Mucosa of rectum (tissue), 2 donors: ENCODE results near the gene DCXR.

Experiments used
- H3K27ac ChIP-seq, 2 donors: one replicate each; pipeline ENCODE4 v1.7.0; 2013; ENCODE audit warnings: inconsistent platforms in 2 of 2, low read depth in 2 of 2, low read length in 2 of 2
- H3K27me3 ChIP-seq, 2 donors: one replicate each; pipeline ENCODE4 v1.7.0; 2013; ENCODE audit warnings: low read length in 2 of 2; ENCODE audit not compliant: control insufficient read depth in 2 of 2, insufficient read depth in 2 of 2
- H3K36me3 ChIP-seq, 2 donors: one replicate each; pipeline ENCODE4 v1.7.0; 2013; ENCODE audit warnings: low read length in 2 of 2; ENCODE audit not compliant: control insufficient read depth in 2 of 2, insufficient read depth in 2 of 2
- H3K4me1 ChIP-seq, 2 donors: one replicate each; pipeline ENCODE4 v1.7.0; 2013; ENCODE audit warnings: low read length in 2 of 2, mild to moderate bottlenecking in 1 of 2; ENCODE audit not compliant: control insufficient read depth in 2 of 2, insufficient read depth in 2 of 2
- H3K4me3 ChIP-seq, 2 donors: one replicate each; pipeline ENCODE4 v1.7.0; 2013; ENCODE audit warnings: low read length in 2 of 2
- H3K9ac ChIP-seq, 2 donors: one replicate each; pipeline ENCODE4 v1.7.0; 2013; ENCODE audit warnings: low read length in 2 of 2, low read depth in 1 of 2, mild to moderate bottlenecking in 1 of 2
- H3K9me3 ChIP-seq, 2 donors: one replicate each; pipeline ENCODE4 v1.7.0; 2013; ENCODE audit warnings: low read length in 2 of 2; ENCODE audit not compliant: control insufficient read depth in 2 of 2
- donor health status: healthy.
- donor health status: Normal muscosa, but diverticular disease.

Gene DCXR

GRCh38 chr17:82060614-82061013 is 23.1 kb upstream of the DCXR start:
- no peak overlapping the region for H3K9ac ChIP-seq
- no peaks in the 10 kb centered on the region for H3K27me3 ChIP-seq
- H3K4me1 ChIP-seq = peaks cover 11 to 12% of the 10 kb centered on the region in 2 donors
- no peak overlapping the region for H3K27ac ChIP-seq
- H3K9me3 ChIP-seq = no peaks in the 10 kb centered on the region
- peaks cover 60 to 63% of the 10 kb centered on the region in 2 donors for H3K36me3 ChIP-seq
- no peak overlapping the region for H3K4me3 ChIP-seq

- no peak overlapping the region for H3K4me3 ChIP-seq
- H3K36me3 ChIP-seq = peaks cover 64 to 66% of the 10 kb centered on the region in 2 donors
- no peaks in the 10 kb centered on the region for H3K27me3 ChIP-seq
- no peaks in the 10 kb centered on the region for H3K9me3 ChIP-seq
- peaks cover 10 to 12% of the 10 kb centered on the region in 2 donors for H3K4me1 ChIP-seq
- no peak overlapping the region for H3K9ac ChIP-seq
- H3K27ac ChIP-seq = no peak overlapping the region
Measured at GRCh38 chr17:82060001-82060380, 22.5 kb upstream of the DCXR start.

DNA sequence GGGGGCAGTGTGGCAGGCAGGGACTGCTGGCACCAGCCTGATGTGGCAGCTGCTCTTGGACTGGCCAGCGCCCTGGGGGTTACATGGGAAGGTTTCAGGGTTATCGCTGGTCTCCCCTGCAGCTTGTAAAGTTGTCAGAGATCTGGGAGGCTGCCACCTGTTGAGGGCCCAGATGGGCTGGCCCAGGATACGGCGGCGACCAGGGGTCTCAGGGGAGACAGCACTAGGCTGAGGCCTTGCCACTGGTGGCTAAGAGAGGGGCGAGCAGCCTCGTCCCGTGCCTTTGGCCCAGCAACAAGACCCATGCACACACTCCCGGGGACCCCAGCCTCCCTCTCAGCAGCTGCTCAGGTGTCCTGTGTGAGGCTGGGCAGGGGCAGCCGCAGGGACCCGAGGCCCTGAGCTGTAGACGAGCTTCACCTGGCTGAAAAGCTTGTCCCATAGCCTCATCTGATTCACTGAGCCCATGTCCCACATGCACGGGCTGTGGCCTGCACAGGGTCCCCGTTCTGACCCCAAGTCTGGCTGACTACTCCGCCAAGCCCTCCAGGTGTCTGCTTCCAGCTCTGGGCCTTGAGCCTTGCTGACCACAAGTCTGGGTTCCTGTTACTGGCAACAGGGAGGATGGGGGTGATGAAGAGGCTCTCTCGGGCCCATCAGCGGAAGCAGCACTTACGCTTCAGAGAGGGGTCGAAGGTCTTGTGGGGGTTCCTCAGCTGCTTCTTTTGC is 21.9 kb upstream of the DCXR start:
- Histone ChIP-seq H3K4me3 (no peak overlapping the region), H3K36me3 (peaks cover 69 to 71% of the 10 kb centered on the region in 2 donors), H3K9ac (no peak overlapping the region), H3K27ac (no peak overlapping the region), H3K27me3 (no peaks in the 10 kb centered on the region), H3K4me1 (peaks cover 4 to 6% of the 10 kb centered on the region in 2 donors), H3K9me3 (no peaks in the 10 kb centered on the region)

GRCh38 chr17:82058855-82059249 is 21.4 kb upstream of the DCXR start:
- Histone ChIP-seq H3K27ac (no peak overlapping the region), H3K9ac (no peak overlapping the region), H3K9me3 (no peaks in the 10 kb centered on the region), H3K27me3 (no peaks in the 10 kb centered on the region), H3K4me1 (peaks cover 0 to under 1% of the 10 kb centered on the region in 2 donors), H3K4me3 (no peak overlapping the region), H3K36me3 (peaks cover 74 to 75% of the 10 kb centered on the region in 2 donors)

DNA sequence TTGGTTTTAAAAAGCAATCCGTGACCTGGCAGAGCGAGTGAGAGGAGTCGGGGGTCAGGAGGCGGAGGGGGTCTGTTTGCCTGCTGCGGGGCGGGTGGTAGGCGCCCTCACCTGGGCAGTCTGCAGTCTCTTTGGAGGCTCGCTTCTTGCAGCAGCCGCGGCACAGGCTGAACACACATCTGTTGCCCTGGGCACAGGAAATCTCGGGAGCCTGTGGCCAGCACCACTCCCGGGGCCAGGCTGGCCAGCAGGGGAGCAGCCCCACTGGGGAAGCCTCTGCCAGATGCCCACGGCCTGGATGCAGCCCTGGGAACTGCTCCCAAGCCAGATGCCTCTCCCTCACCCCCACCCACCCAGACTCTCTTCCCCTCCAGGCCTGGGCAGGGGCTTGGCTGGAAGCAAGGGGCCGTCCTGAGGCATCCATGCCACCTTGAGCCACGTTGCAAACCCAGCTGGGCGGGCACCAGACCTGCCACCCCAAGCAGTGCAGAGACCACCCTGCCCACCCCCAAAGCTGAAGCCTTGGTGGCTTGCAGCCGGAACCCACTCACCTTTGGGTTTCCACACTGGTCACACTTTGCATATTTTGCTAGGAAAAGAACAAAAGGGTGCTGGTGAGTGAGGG is 20.8 kb upstream of the DCXR start:
- Histone ChIP-seq H3K36me3 (peaks cover 71 to 72% of the 10 kb centered on the region in 2 donors), H3K27me3 (no peaks in the 10 kb centered on the region), H3K4me3 (no peak overlapping the region), H3K4me1 (peaks cover 0 to 2% of the 10 kb centered on the region in 2 donors), H3K9me3 (no peaks in the 10 kb centered on the region), H3K9ac (no peak overlapping the region), H3K27ac (no peak overlapping the region)

DNA sequence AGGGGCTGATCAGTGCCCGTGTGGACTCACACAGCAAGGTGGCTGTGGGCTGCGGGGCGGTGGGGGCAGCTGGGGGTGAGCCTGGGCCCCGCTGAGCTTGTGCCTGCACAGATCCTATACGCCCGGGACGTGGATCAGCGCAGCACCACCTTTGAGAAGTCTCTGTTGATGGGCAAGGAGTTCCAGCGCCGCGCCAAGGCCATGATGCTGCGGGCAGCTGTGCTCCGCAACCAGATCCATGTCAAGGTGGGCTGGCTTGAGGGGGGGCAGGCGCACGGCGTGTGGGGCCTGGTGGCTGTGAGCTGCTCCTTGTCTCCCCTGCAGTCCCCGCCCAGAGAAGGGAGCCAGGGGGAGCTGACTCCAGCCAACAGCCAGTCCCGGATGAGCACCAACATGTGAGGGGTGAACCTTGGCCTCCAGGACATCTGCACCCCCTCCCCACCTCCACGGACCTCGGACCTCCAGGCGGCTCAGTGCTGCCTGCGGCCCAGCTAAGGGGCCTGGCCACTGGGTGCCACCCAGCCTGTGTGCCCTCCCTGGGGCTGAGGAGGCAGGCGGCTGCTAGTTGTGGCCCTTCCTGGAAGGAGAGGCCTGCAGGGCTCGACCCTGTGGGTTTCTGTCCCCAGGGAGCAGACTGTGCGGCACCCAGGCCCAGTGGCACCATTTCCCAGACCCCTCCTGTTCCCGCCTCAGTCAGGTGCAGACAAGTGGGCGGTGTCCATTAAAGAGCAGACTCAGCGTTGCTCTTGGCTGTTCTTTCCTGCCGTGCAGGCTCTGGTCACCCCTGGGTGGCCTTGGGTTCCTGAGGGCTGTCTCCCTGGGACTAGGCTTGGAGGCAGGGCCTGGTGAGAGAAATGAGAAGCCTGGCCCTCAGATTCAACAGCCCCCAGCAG is 19.5 kb upstream of the DCXR start:
- Histone ChIP-seq H3K4me3 (no peak overlapping the region), H3K9ac (no peak overlapping the region), H3K36me3 (peaks cover 61 to 68% of the 10 kb centered on the region in 2 donors), H3K4me1 (peaks cover 10 to 14% of the 10 kb centered on the region in 2 donors), H3K9me3 (no peaks in the 10 kb centered on the region), H3K27ac (no peak overlapping the region), H3K27me3 (no peaks in the 10 kb centered on the region)

- Histone ChIP-seq H3K9me3 (no peaks in the 10 kb centered on the region), H3K4me3 (no peak overlapping the region), H3K27me3 (no peaks in the 10 kb centered on the region), H3K27ac (no peak overlapping the region), H3K4me1 (peaks cover 10 to 14% of the 10 kb centered on the region in 2 donors), H3K9ac (no peak overlapping the region), H3K36me3 (peaks cover 53 to 61% of the 10 kb centered on the region in 2 donors)
Measured at GRCh38 chr17:82055965-82056728, 18.6 kb upstream of the DCXR start.

DNA sequence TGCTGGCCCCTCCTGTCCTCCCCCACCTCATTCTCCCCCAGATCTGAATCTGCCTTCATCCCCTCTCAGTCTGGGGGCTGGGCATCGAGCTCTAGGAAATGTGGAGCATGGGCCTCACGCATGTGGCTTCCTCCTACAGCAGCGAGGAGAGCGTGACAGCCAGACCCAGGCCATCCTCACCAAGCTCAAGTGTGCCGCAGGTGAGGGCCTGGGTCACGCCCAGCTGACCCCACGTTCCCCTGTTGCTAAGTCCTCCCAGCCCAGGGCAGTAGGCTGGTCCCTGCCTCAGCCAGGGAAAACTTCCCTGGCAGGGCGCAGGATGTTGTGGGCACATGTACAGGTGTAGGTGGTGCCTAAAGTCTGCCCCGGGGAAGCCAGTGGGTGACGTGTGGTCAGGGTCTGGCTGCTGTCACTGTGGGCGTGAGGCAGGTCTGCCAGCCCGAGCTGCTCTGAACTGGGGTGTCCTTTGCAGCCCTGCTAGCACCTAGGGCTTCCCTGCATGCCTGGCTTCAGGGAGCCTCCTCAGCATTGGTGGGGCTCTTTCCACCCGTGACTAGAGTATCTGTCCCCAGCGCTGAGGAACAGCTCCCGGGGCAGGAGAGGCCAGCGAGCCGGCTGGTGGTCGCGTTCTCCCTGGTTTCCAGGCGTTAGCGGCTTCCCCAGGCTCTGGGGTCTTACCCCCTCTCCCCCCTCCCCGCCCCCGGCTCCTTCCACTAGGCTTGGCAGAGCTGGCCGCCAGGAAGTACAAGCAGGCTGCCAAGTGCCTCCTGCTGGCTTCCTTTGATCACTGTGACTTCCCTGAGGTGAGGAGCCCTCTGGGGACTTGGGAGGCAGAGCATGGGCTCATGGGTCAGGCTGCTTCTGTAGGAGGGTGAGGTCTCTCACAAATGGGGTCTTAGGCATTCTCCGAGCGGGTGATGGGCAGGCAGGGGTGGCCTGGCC is 17.8 kb upstream of the DCXR start:
- Histone ChIP-seq H3K27ac (no peak overlapping the region), H3K36me3 (peaks cover 45 to 53% of the 10 kb centered on the region in 2 donors), H3K27me3 (no peaks in the 10 kb centered on the region), H3K4me1 (peaks cover 14 to 20% of the 10 kb centered on the region in 2 donors), H3K9me3 (no peaks in the 10 kb centered on the region), H3K9ac (no peak overlapping the region), H3K4me3 (no peak overlapping the region)
